ENCODE measurements around the gene NFIA.

The NFIA gene

GRCh38 chr1:61227857-61228550 is 145.6 kb downstream of the NFIA start:
- H3K27me3 ChIP-seq (ENCODE audit: insufficient read depth, low read length): no peaks in the 10 kb centered on the region
- no peak overlapping the region for H3K4me3 ChIP-seq (ENCODE audit: low read length)
- no peaks in the 10 kb centered on the region for H3K36me3 ChIP-seq (ENCODE audit: insufficient read depth, low read length)
- 95% methylated on average over 4 of the region's 4 CpGs for WGBS
- H3K27ac ChIP-seq (ENCODE audit: low read depth, low read length): no peak overlapping the region
- no peaks in the 10 kb centered on the region for H3K9me3 ChIP-seq (ENCODE audit: insufficient read depth, low read depth, low read length)
- no peaks in the 10 kb centered on the region; the same call in 1 of the 2 replicates for H3K4me1 ChIP-seq (ENCODE audit: insufficient read depth, low read length)
- H3K9ac ChIP-seq (ENCODE audit: low read depth, low read length): no peak overlapping the region

- Histone ChIP-seq H3K27ac (ENCODE audit: low read depth, low read length) (no peak overlapping the region), H3K4me3 (ENCODE audit: low read length) (no peak overlapping the region), H3K9me3 (ENCODE audit: insufficient read depth, low read depth, low read length) (no peaks in the 10 kb centered on the region), H3K36me3 (ENCODE audit: insufficient read depth, low read length) (no peaks in the 10 kb centered on the region), H3K4me1 (ENCODE audit: insufficient read depth, low read length) (no peaks in the 10 kb centered on the region; the same call in 1 of the 2 replicates), H3K9ac (ENCODE audit: low read depth, low read length) (no peak overlapping the region), H3K27me3 (ENCODE audit: insufficient read depth, low read length) (no peaks in the 10 kb centered on the region)
- 81% methylated on average over 3 of the region's 3 CpGs for WGBS
Measured at GRCh38 chr1:61230523-61230922, 148.2 kb downstream of the NFIA start.

- peaks cover 10% of the 10 kb centered on the region; the same call in 1 of the 2 replicates for H3K4me1 ChIP-seq (ENCODE audit: insufficient read depth, low read length)
- H3K9ac ChIP-seq (ENCODE audit: low read depth, low read length): no peak overlapping the region
- H3K36me3 ChIP-seq (ENCODE audit: insufficient read depth, low read length): no peaks in the 10 kb centered on the region
- no peaks in the 10 kb centered on the region for H3K27me3 ChIP-seq (ENCODE audit: insufficient read depth, low read length)
- WGBS: 90% methylated on average over 1 of the region's 2 CpGs
- no peak overlapping the region for H3K27ac ChIP-seq (ENCODE audit: low read depth, low read length)
- H3K4me3 ChIP-seq (ENCODE audit: low read length): no peak overlapping the region
- no peaks in the 10 kb centered on the region for H3K9me3 ChIP-seq (ENCODE audit: insufficient read depth, low read depth, low read length)
Measured at GRCh38 chr1:61231795-61232194, 149.4 kb downstream of the NFIA start.

- Histone ChIP-seq H3K4me3 (ENCODE audit: low read length) (no peak overlapping the region), H3K9ac (ENCODE audit: low read depth, low read length) (no peak overlapping the region), H3K27ac (ENCODE audit: low read depth, low read length) (no peak overlapping the region), H3K9me3 (ENCODE audit: insufficient read depth, low read depth, low read length) (no peaks in the 10 kb centered on the region), H3K4me1 (ENCODE audit: insufficient read depth, low read length) (peaks cover 24% of the 10 kb centered on the region), H3K27me3 (ENCODE audit: insufficient read depth, low read length) (no peaks in the 10 kb centered on the region), H3K36me3 (ENCODE audit: insufficient read depth, low read length) (no peaks in the 10 kb centered on the region)
- 89% methylated on average over 6 of the region's 6 CpGs for WGBS
Measured at GRCh38 chr1:61233121-61233660, 150.8 kb downstream of the NFIA start.

- 97% methylated on average over 3 of the region's 3 CpGs for WGBS
Measured at GRCh38 chr1:61234587-61234919, 152.2 kb downstream of the NFIA start.

GRCh38 chr1:61237147-61237546 is 154.8 kb downstream of the NFIA start:
- no peak overlapping the region for H3K27ac ChIP-seq (ENCODE audit: low read depth, low read length)
- H3K9ac ChIP-seq (ENCODE audit: low read depth, low read length): no peak overlapping the region
- H3K27me3 ChIP-seq (ENCODE audit: insufficient read depth, low read length): no peaks in the 10 kb centered on the region
- H3K9me3 ChIP-seq (ENCODE audit: insufficient read depth, low read depth, low read length): no peaks in the 10 kb centered on the region
- H3K36me3 ChIP-seq (ENCODE audit: insufficient read depth, low read length): no peaks in the 10 kb centered on the region
- peaks cover 45% of the 10 kb centered on the region for H3K4me1 ChIP-seq (ENCODE audit: insufficient read depth, low read length)
- no peak overlapping the region for H3K4me3 ChIP-seq (ENCODE audit: low read length)
- WGBS: no CpG with 5 or more reads among the region's 1 CpG

More at GRCh38 chr1:61234587-61234919, 152.2 kb downstream of the NFIA start:
- Histone ChIP-seq H3K27me3 (ENCODE audit: insufficient read depth, low read length) (no peaks in the 10 kb centered on the region), H3K27ac (ENCODE audit: low read depth, low read length) (no peak overlapping the region), H3K36me3 (ENCODE audit: insufficient read depth, low read length) (no peaks in the 10 kb centered on the region), H3K4me1 (ENCODE audit: insufficient read depth, low read length) (peaks cover 37% of the 10 kb centered on the region), H3K9me3 (ENCODE audit: insufficient read depth, low read depth, low read length) (no peaks in the 10 kb centered on the region), H3K4me3 (ENCODE audit: low read length) (no peak overlapping the region), H3K9ac (ENCODE audit: low read depth, low read length) (no peak overlapping the region)

- Histone ChIP-seq H3K27ac (ENCODE audit: low read depth, low read length) (no peak overlapping the region), H3K9ac (ENCODE audit: low read depth, low read length) (no peak overlapping the region), H3K36me3 (ENCODE audit: insufficient read depth, low read length) (no peaks in the 10 kb centered on the region), H3K9me3 (ENCODE audit: insufficient read depth, low read depth, low read length) (no peaks in the 10 kb centered on the region), H3K4me1 (ENCODE audit: insufficient read depth, low read length) (peaks cover 45% of the 10 kb centered on the region), H3K4me3 (ENCODE audit: low read length) (no peak overlapping the region), H3K27me3 (ENCODE audit: insufficient read depth, low read length) (no peaks in the 10 kb centered on the region)
- WGBS: 100% methylated on average over 2 of the region's 3 CpGs
Measured at GRCh38 chr1:61237659-61238358, 155.4 kb downstream of the NFIA start.

GRCh38 chr1:61238359-61238665 is 156.0 kb downstream of the NFIA start:
- 84% methylated on average over 5 of the region's 5 CpGs for WGBS
- H3K4me1 ChIP-seq (ENCODE audit: insufficient read depth, low read length): peaks cover 45% of the 10 kb centered on the region

GRCh38 chr1:61240878-61241277 is 158.5 kb downstream of the NFIA start:
- no peak overlapping the region for H3K27ac ChIP-seq (ENCODE audit: low read depth, low read length)
- no peaks in the 10 kb centered on the region for H3K9me3 ChIP-seq (ENCODE audit: insufficient read depth, low read depth, low read length)
- 81% methylated on average over 2 of the region's 3 CpGs for WGBS

More at GRCh38 chr1:61238359-61238665, 156.0 kb downstream of the NFIA start:
- H3K27me3 ChIP-seq (ENCODE audit: insufficient read depth, low read length): no peaks in the 10 kb centered on the region
- H3K9ac ChIP-seq (ENCODE audit: low read depth, low read length): no peak overlapping the region
- H3K4me3 ChIP-seq (ENCODE audit: low read length): no peak overlapping the region
- no peak overlapping the region for H3K27ac ChIP-seq (ENCODE audit: low read depth, low read length)
- no peaks in the 10 kb centered on the region for H3K9me3 ChIP-seq (ENCODE audit: insufficient read depth, low read depth, low read length)
- no peaks in the 10 kb centered on the region for H3K36me3 ChIP-seq (ENCODE audit: insufficient read depth, low read length)

GRCh38 chr1:61241411-61241838 is 159.1 kb downstream of the NFIA start:
- Histone ChIP-seq H3K4me3 (ENCODE audit: low read length) (no peak overlapping the region), H3K27me3 (ENCODE audit: insufficient read depth, low read length) (no peaks in the 10 kb centered on the region), H3K36me3 (ENCODE audit: insufficient read depth, low read length) (no peaks in the 10 kb centered on the region), H3K9me3 (ENCODE audit: insufficient read depth, low read depth, low read length) (peaks cover 5% of the 10 kb centered on the region; the same call in 1 of the 2 replicates), H3K9ac (ENCODE audit: low read depth, low read length) (no peak overlapping the region), H3K4me1 (ENCODE audit: insufficient read depth, low read length) (peaks cover 39% of the 10 kb centered on the region), H3K27ac (ENCODE audit: low read depth, low read length) (no peak overlapping the region)
- WGBS: 93% methylated on average over 4 of the region's 4 CpGs

More at GRCh38 chr1:61240878-61241277, 158.5 kb downstream of the NFIA start:
- no peak overlapping the region for H3K4me3 ChIP-seq (ENCODE audit: low read length)
- no peak overlapping the region for H3K9ac ChIP-seq (ENCODE audit: low read depth, low read length)
- H3K27me3 ChIP-seq (ENCODE audit: insufficient read depth, low read length): no peaks in the 10 kb centered on the region
- no peaks in the 10 kb centered on the region for H3K36me3 ChIP-seq (ENCODE audit: insufficient read depth, low read length)
- peaks cover 43% of the 10 kb centered on the region for H3K4me1 ChIP-seq (ENCODE audit: insufficient read depth, low read length)

- 94% methylated on average over 2 of the region's 2 CpGs for WGBS
- no peak overlapping the region for H3K4me3 ChIP-seq (ENCODE audit: low read length)
- H3K9ac ChIP-seq (ENCODE audit: low read depth, low read length): no peak overlapping the region
Measured at GRCh38 chr1:61241973-61242381, 159.6 kb downstream of the NFIA start.

More at GRCh38 chr1:61241973-61242381, 159.6 kb downstream of the NFIA start:
- Histone ChIP-seq H3K27ac (ENCODE audit: low read depth, low read length) (no peak overlapping the region), H3K4me1 (ENCODE audit: insufficient read depth, low read length) (peaks cover 33% of the 10 kb centered on the region), H3K9me3 (ENCODE audit: insufficient read depth, low read depth, low read length) (peaks cover 5% of the 10 kb centered on the region; the same call in 1 of the 2 replicates), H3K27me3 (ENCODE audit: insufficient read depth, low read length) (no peaks in the 10 kb centered on the region), H3K36me3 (ENCODE audit: insufficient read depth, low read length) (no peaks in the 10 kb centered on the region)

All from HUES64 (cell line).